GM23338 (cell line): ENCODE measurements around the gene CIAPIN1. TPM values are rescaled to one million over a fixed set of nuclear protein-coding genes. Genes with fewer than 3 reads are reported as not detected.

Experiments used
- ATAC-seq: fragments of 200-7000 bp; cut with Tn5 transposase; 3 replicates; pipeline ENCODE4 v1.9.1; 2020
- DNase-seq: peaks from one replicate; pipeline ENCODE4 v3.0.0-alpha.2; 2015; ENCODE audit warnings: low spot score
- H2AFZ ChIP-seq: fragments of 200-600 bp; sonication (generic); 2 replicates; pipeline ENCODE4 v1.8.0; 2016; ENCODE audit warnings: antibody characterized with exemption, mild to moderate bottlenecking, moderate library complexity
- H3F3A ChIP-seq: fragments of 200-600 bp; sonication (generic); replicated peaks from 2 replicates; pipeline ENCODE4 v1.8.0; 2017; ENCODE audit warnings: antibody characterized with exemption, mixed run types, low read depth
- H3K27ac ChIP-seq: fragments of 200-600 bp; sonication (generic); 2 replicates; pipeline ENCODE4 v1.6.1; 2016; ENCODE audit warnings: low read depth
- H3K27me3 ChIP-seq: fragments of 200-600 bp; sonication (generic); 2 replicates; pipeline ENCODE4 v1.8.0; 2016; ENCODE audit warnings: mild to moderate bottlenecking, mixed run types, moderate library complexity; ENCODE audit not compliant: insufficient read depth
- H3K36me3 ChIP-seq: fragments of 200-600 bp; sonication (generic); 2 replicates; pipeline ENCODE4 v1.8.0; 2016; ENCODE audit warnings: mild to moderate bottlenecking; ENCODE audit not compliant: insufficient read depth
- H3K4me1 ChIP-seq: fragments of 200-600 bp; sonication (generic); 2 replicates; pipeline ENCODE4 v1.8.0; 2016; ENCODE audit warnings: mild to moderate bottlenecking, moderate library complexity; ENCODE audit not compliant: insufficient read depth
- H3K4me2 ChIP-seq: fragments of 200-600 bp; sonication (generic); 2 replicates; pipeline ENCODE4 v1.7.1; 2017; ENCODE audit warnings: mixed run types
- H3K4me3 ChIP-seq: fragments of 200-600 bp; sonication (generic); 2 replicates; pipeline ENCODE4 v1.6.1; 2016; ENCODE audit warnings: mixed run types
- H3K79me2 ChIP-seq: fragments of 200-600 bp; sonication (generic); replicated peaks from 2 replicates; pipeline ENCODE4 v1.8.0; 2017; ENCODE audit warnings: mild to moderate bottlenecking; ENCODE audit not compliant: insufficient read depth
- H3K9me2 ChIP-seq: fragments of 200-600 bp; sonication (generic); 2 replicates; pipeline ENCODE4 v1.8.0; 2017; ENCODE audit not compliant: insufficient read depth
- H4K20me1 ChIP-seq: fragments of 200-600 bp; sonication (generic); replicated peaks from 2 replicates; pipeline ENCODE4 v1.8.0; 2017; ENCODE audit warnings: mild to moderate bottlenecking; ENCODE audit not compliant: insufficient read depth
- H3K27ac Mint-ChIP-seq: 2 replicates; pipeline ENCODE4 v1.8.0; 2020; ENCODE audit warnings: inconsistent platforms, mild to moderate bottlenecking, moderate library complexity, mixed read lengths
- H3K27me3 Mint-ChIP-seq: 3 replicates; pipeline ENCODE4 v1.8.0; 2022; ENCODE audit warnings: low read depth, mild to moderate bottlenecking, moderate library complexity, mixed read lengths, inconsistent platforms; ENCODE audit not compliant: insufficient read depth, poor library complexity
- H3K36me3 Mint-ChIP-seq: 3 replicates; pipeline ENCODE4 v1.8.0; 2021; ENCODE audit warnings: low read depth, mild to moderate bottlenecking, inconsistent platforms, moderate library complexity, mixed read lengths
- H3K4me1 Mint-ChIP-seq: 3 replicates; pipeline ENCODE4 v1.8.0; 2020; ENCODE audit warnings: mild to moderate bottlenecking, inconsistent platforms, mixed read lengths
- H3K4me3 Mint-ChIP-seq: 3 replicates; pipeline ENCODE4 v1.8.0; 2021; ENCODE audit warnings: moderate library complexity, mild to moderate bottlenecking, inconsistent platforms, mixed read lengths
- H3K9me3 Mint-ChIP-seq: 3 replicates; pipeline ENCODE4 v1.8.0; 2020; ENCODE audit warnings: moderate library complexity, mild to moderate bottlenecking, inconsistent platforms, mixed read lengths
- CREB1 ChIP-seq: fragments of 250-450 bp; sonication (Bioruptor Pico); IDR thresholded peaks from 2 replicates; pipeline ENCODE4 v1.5.0; 2020; ENCODE audit warnings: low read depth, mild to moderate bottlenecking, moderate library complexity
- EZH2 ChIP-seq: fragments of 200-600 bp; sonication (generic); IDR thresholded peaks from one replicate; pipeline ENCODE4 v1.8.0; 2017; ENCODE audit warnings: antibody characterized with exemption, mild to moderate bottlenecking, low read depth; ENCODE audit not compliant: unreplicated experiment
- EZH2phosphoT487 ChIP-seq: fragments of 200-600 bp; sonication (generic); IDR thresholded peaks from one replicate; pipeline ENCODE4 v1.8.1; 2018; ENCODE audit warnings: antibody characterized with exemption; ENCODE audit not compliant: unreplicated experiment
- JUNB ChIP-seq: IDR thresholded peaks from one replicate; pipeline ENCODE4 v1.6.1; 2016; ENCODE audit warnings: antibody characterized with exemption; ENCODE audit not compliant: unreplicated experiment
- NANOG ChIP-seq: IDR thresholded peaks from 2 replicates; pipeline ENCODE4 v1.6.1; 2016; ENCODE audit warnings: antibody characterized with exemption, borderline replicate concordance
- POLR2AphosphoS5 ChIP-seq: IDR thresholded peaks from 2 replicates; pipeline ENCODE4 v1.6.1; 2016; ENCODE audit warnings: antibody characterized with exemption, low read depth
- STAT1 ChIP-seq: IDR thresholded peaks from one replicate; pipeline ENCODE4 v1.6.1; 2016; ENCODE audit warnings: antibody characterized with exemption; ENCODE audit not compliant: unreplicated experiment
- ZNF114 ChIP-seq: fragments of 250-450 bp; sonication (Bioruptor Pico); IDR thresholded peaks from 2 replicates; pipeline ENCODE4 v1.5.0; 2020; ENCODE audit warnings: mild to moderate bottlenecking, moderate library complexity
- polyA plus RNA-seq: library from polyadenylated mRNA; unstranded; fragments of >200 nt; fragmentation: Nextera tagmentation; extraction: Ambion mirVana; gene quantifications from 2 replicates; pipeline ENCODE4 v1.2.1, GENCODE V29; 2016
- total RNA-seq: library from RNA; depleted of rRNA; stranded (reverse); fragments of >200 nt; shearing (Covaris generic); gene quantifications from 2 replicates; pipeline ENCODE4 v1.2.3, GENCODE V29; 2014
- TF ChIP-seq, protein P1 (sequence below): IDR thresholded peaks from one replicate; pipeline ENCODE4 v1.6.1; 2018; ENCODE audit warnings: antibody characterized with exemption; ENCODE audit not compliant: unreplicated experiment
- TF ChIP-seq, protein P2 (sequence below): IDR thresholded peaks from 2 replicates; pipeline ENCODE4 v1.6.1; 2016; ENCODE audit warnings: antibody characterized with exemption
- TF ChIP-seq, protein P3 (sequence below), 2 experiments: fragments of 200-600 bp in 1 of 2; sonication (generic) in 1 of 2; conservative IDR thresholded peaks; 2 replicates each; pipeline versions ENCODE4 v1.5.1 to v1.6.1; 2016 to 2017; ENCODE audit warnings: antibody characterized with exemption in 2 of 2, low read depth in 2 of 2, mild to moderate bottlenecking in 2 of 2, moderate library complexity in 1 of 2

CIAPIN1 gene
- total and polyA plus RNA-seq, 2 experiments from 2014 or later = 36.5 to 75.4 TPM

DNA sequence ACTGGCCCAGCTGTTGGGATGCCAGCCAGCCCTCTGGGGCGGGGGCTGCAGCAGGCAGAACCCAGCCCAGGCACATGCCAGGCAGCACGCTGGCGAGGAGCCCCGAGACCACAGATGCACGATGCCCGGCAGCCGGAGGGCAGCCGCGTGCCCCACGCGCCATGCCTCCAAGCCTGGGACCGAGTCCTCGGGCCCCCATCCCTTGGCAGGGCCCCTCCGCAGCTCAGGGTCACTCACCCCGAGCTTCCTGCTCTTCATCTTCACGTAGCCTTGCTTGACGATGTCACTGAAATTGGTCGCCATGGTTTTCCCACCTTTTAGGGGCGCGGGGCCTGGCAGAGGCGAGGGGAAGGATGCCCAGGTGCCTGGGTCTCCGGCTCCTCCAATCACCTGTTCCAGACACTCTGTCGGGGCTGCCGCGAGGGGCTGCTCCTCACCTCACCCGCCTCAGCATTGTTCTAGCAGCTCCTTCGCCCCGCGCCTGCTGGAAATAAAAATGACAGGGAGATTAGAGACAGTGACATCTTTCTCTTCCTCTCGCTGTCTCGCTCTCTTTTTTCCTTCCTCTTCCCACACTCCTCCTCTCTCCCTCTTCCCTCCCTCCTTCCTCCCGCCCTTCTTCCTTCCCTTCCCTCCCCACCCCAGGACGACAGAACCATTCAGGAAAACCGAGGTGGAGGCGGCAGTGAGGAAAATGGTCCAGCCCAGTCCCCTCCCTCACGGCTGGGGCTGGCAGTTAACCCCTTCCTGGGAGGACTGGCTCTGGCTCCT lies 32.2 kb upstream of the CIAPIN1 start (continued):
- TF ChIP-seq, protein P1, sequence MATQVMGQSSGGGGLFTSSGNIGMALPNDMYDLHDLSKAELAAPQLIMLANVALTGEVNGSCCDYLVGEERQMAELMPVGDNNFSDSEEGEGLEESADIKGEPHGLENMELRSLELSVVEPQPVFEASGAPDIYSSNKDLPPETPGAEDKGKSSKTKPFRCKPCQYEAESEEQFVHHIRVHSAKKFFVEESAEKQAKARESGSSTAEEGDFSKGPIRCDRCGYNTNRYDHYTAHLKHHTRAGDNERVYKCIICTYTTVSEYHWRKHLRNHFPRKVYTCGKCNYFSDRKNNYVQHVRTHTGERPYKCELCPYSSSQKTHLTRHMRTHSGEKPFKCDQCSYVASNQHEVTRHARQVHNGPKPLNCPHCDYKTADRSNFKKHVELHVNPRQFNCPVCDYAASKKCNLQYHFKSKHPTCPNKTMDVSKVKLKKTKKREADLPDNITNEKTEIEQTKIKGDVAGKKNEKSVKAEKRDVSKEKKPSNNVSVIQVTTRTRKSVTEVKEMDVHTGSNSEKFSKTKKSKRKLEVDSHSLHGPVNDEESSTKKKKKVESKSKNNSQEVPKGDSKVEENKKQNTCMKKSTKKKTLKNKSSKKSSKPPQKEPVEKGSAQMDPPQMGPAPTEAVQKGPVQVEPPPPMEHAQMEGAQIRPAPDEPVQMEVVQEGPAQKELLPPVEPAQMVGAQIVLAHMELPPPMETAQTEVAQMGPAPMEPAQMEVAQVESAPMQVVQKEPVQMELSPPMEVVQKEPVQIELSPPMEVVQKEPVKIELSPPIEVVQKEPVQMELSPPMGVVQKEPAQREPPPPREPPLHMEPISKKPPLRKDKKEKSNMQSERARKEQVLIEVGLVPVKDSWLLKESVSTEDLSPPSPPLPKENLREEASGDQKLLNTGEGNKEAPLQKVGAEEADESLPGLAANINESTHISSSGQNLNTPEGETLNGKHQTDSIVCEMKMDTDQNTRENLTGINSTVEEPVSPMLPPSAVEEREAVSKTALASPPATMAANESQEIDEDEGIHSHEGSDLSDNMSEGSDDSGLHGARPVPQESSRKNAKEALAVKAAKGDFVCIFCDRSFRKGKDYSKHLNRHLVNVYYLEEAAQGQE = no peak
- no peak for TF ChIP-seq STAT1
- TF ChIP-seq ZNF114 (CRISPR knock-in tag) = no peak
- 0 out of 2 replicates have a peak, but pooled peaks have one; percentile 13 for TF ChIP-seq CREB1
- TF ChIP-seq EZH2phosphoT487 = no peak
- TF ChIP-seq NANOG = no peak
- no peak for TF ChIP-seq JUNB
- TF ChIP-seq, protein P2, sequence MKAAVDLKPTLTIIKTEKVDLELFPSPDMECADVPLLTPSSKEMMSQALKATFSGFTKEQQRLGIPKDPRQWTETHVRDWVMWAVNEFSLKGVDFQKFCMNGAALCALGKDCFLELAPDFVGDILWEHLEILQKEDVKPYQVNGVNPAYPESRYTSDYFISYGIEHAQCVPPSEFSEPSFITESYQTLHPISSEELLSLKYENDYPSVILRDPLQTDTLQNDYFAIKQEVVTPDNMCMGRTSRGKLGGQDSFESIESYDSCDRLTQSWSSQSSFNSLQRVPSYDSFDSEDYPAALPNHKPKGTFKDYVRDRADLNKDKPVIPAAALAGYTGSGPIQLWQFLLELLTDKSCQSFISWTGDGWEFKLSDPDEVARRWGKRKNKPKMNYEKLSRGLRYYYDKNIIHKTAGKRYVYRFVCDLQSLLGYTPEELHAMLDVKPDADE = peak; percentile 22; the same call in 1 of the 2 replicates
- no peak for TF ChIP-seq EZH2
- TF ChIP-seq, protein P3, sequence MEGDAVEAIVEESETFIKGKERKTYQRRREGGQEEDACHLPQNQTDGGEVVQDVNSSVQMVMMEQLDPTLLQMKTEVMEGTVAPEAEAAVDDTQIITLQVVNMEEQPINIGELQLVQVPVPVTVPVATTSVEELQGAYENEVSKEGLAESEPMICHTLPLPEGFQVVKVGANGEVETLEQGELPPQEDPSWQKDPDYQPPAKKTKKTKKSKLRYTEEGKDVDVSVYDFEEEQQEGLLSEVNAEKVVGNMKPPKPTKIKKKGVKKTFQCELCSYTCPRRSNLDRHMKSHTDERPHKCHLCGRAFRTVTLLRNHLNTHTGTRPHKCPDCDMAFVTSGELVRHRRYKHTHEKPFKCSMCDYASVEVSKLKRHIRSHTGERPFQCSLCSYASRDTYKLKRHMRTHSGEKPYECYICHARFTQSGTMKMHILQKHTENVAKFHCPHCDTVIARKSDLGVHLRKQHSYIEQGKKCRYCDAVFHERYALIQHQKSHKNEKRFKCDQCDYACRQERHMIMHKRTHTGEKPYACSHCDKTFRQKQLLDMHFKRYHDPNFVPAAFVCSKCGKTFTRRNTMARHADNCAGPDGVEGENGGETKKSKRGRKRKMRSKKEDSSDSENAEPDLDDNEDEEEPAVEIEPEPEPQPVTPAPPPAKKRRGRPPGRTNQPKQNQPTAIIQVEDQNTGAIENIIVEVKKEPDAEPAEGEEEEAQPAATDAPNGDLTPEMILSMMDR (conservative IDR thresholded peaks at IDR 0.05; ENCODE audit: low read depth in 2 of 2) = no peak

DNA sequence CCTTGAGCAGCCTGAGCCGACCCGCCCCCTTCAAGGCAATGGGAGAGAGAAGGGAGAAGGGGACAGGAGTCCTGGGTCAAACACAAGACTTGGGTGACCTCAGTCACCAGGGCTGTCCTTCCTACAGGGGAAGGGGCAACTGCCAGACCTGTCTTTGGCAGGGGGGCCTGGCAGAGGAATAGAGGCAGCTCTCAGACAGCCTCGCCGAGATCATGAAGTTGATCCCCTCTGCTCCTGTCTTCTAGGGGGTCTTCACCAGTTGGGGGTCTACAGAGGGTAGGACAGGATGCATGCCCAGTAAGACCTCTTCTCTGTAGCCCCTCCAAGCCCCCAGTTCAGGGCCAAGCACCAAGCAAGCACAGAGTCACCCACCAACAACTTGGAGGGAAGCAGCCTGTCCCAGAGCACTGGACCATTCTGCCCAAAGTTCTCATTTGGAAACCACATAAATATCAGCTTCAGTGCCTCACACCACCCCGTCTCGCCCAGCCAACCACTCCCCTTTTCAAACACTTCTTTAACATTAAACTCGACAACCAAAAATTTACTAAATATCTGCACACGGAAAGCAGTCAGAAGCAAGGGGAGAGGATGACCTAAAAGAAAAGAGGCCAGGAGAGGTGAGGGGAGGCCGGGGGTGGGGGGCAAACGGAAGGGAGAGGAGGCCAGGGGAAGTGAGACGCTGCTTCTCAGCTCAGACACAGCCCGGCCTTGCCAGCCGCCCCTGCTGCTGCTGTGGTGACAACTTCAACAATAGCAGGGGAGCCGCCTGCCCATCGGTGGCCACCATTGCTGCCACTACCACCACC lies 31.4 kb upstream of the CIAPIN1 start:
- TF ChIP-seq POLR2AphosphoS5 (no peak), CREB1 (no peak)
- H3K4me1 Mint-ChIP-seq = peaks cover 51% of the 10 kb centered on the region
- ATAC-seq = no peak
- no peaks in the 10 kb centered on the region for H3K36me3 ChIP-seq
- no peaks in the 10 kb centered on the region for H3K9me2 ChIP-seq
- no peak overlapping the region for H2AFZ ChIP-seq
- H3K79me2 ChIP-seq = no peaks in the 10 kb centered on the region; the same call in 1 of the 2 replicates
- no peak overlapping the region for H3K27ac Mint-ChIP-seq
- H3K4me3 Mint-ChIP-seq = peak overlapping the region; percentile 83
- peaks cover 7% of the 10 kb centered on the region; the same call in 1 of the 2 replicates for H3K27me3 ChIP-seq
- no peaks in the 10 kb centered on the region for H3K9me3 Mint-ChIP-seq
- H3K4me1 ChIP-seq = peaks cover 44% of the 10 kb centered on the region
- H3K27ac ChIP-seq = no peak overlapping the region
- DNase-seq = no peak
- peak overlapping the region; percentile 56 for H3K4me3 ChIP-seq
- H3F3A ChIP-seq = peaks cover 4% of the 10 kb centered on the region; the same call in 1 of the 2 replicates
- H3K27me3 Mint-ChIP-seq = peaks cover 26% of the 10 kb centered on the region
- H4K20me1 ChIP-seq = 0 out of 2 replicates have a peak, but pooled peaks cover 3% of the 10 kb centered on the region
- peaks cover 3% of the 10 kb centered on the region; the same call in 2 of the 3 replicates for H3K36me3 Mint-ChIP-seq
- H3K4me2 ChIP-seq = peak overlapping the region; percentile 84
